H1 (cell line): ENCODE results near the gene TRMT6. TPM values are rescaled to one million over a fixed set of nuclear protein-coding genes. Genes with fewer than 3 reads are reported as not detected.

Source experiments
- BACH1 ChIP-seq: IDR thresholded peaks from 2 replicates; pipeline ENCODE4 v1.6.1; 2012; ENCODE audit warnings: low read length, improper control_type of control experiment
- CHD1 ChIP-seq: IDR thresholded peaks from 2 replicates; pipeline ENCODE4 v1.6.1; 2012; ENCODE audit warnings: low read depth, low read length, improper control_type of control experiment
- CHD7 ChIP-seq: fragments of 300-600 bp; sonication (generic); IDR thresholded peaks from 2 replicates; pipeline ENCODE4 v1.7.1; 2012; ENCODE audit warnings: low read length, moderate library complexity, mild to moderate bottlenecking, inconsistent platforms; ENCODE audit not compliant: insufficient replicate concordance
- CREB1 ChIP-seq: IDR thresholded peaks from 2 replicates; pipeline ENCODE4 v1.6.1; 2012; ENCODE audit warnings: inconsistent platforms
- FOSL1 ChIP-seq: IDR thresholded peaks from 2 replicates; pipeline ENCODE4 v1.6.1; 2011; ENCODE audit warnings: mild to moderate bottlenecking, low read depth, low read length, moderate library complexity; ENCODE audit not compliant: insufficient read depth
- HDAC6 ChIP-seq: IDR thresholded peaks from one replicate; pipeline ENCODE4 v1.7.1; 2012; ENCODE audit warnings: low read depth, mild to moderate bottlenecking, inconsistent platforms, low read length, moderate library complexity
- KDM5A ChIP-seq: fragments of 200-600 bp; IDR thresholded peaks from 2 replicates; pipeline ENCODE4 v1.7.1; 2012; ENCODE audit warnings: mild to moderate bottlenecking, low read length, inconsistent platforms, mixed read lengths
- POLR2A ChIP-seq, 2 experiments: IDR thresholded peaks; 1 replicate in 1 of 2; 2 replicates in 1 of 2; pipeline ENCODE4 v1.6.1; 2011; ENCODE audit warnings: low read depth in 2 of 2, low read length in 2 of 2, mild to moderate bottlenecking in 2 of 2; ENCODE audit errors: control extremely low read depth in 1 of 2
- RBBP5 ChIP-seq: IDR thresholded peaks from 2 replicates; pipeline ENCODE4 v1.7.1; 2012; ENCODE audit warnings: low read depth, mild to moderate bottlenecking, inconsistent platforms, low read length, moderate library complexity, borderline replicate concordance
- SIN3A ChIP-seq, 2 experiments: IDR thresholded peaks in 1 of 2; conservative IDR thresholded peaks in 1 of 2; 2 replicates each; pipeline ENCODE4 v1.6.1; 2011 to 2012; ENCODE audit warnings: low read length in 2 of 2, improper control_type of control experiment in 1 of 2, low read depth in 1 of 2, mild to moderate bottlenecking in 1 of 2
- TAF1 ChIP-seq: IDR thresholded peaks from 2 replicates; pipeline ENCODE4 v1.6.1; 2011; ENCODE audit warnings: mild to moderate bottlenecking, low read depth, low read length
- polyA plus RNA-seq, 7 experiments: library from polyadenylated mRNA; depleted of rRNA in 3 of 7; stranded (reverse) in 5 of 7; unstranded in 2 of 7; fragments of >200 nt in 5 of 7; fragments of 200-250 nt in 2 of 7; gene quantifications; 1 replicate in 5 of 7; 2 replicates in 1 of 7; 4 replicates in 1 of 7; pipeline versions ENCODE4 v1.2.1 to v1.2.3, GENCODE V29; 2011 to 2013; ENCODE audit warnings: missing spikeins in 2 of 7, mixed read lengths in 2 of 7
- total RNA-seq: library from RNA; stranded (reverse); fragmentation: NEBNext Ultra II Directional; extraction: Animal tissue kit (Norgen Biotek cat#: 25700); gene quantifications from 2 replicates; pipeline ENCODE4 v1.2.1, GENCODE V29; 2021

Gene TRMT6
- total and polyA plus RNA-seq, 2 of the 8 experiments (the other 6 are each of a cell fraction or from before 2014, with no cell fraction given), result 6.9 to 23.3 TPM

DNA sequence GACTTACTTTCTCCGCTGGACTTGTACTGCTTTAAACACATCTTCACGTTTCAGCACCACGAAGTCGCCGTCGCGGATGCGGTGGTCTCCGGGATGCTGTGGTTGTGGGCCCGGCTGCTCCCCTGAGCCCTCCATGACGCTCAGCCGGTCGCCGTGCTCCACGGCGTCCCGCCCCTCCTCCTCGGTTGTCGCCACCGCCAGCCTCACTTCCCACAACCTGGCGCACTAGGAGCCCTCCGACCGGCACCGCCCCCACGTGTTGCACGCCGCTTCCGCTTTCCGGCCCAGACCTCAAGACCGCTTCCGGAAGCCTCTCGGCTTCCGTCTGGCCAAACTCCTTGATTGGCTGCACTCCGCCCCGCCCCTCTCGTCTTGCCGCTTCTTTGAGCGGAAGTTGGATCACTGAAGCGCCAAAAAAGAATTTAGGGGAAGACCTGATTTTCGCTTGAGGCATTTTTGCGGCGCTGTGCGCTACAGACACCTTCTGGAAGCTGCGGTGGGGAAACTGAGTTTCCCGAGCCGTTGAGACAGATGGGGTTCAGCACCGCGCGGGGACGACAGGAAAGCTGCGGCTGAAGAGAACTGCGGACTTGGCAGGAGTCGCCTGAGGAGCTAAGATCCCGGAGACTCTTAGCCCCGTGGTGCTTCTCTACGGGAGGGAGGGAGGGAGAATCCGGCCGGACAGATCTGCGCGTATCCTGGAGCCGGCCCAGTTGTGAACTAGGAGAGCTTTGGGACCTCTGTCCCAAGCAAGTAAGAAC, at the start of gene TRMT6, which contains the start of gene MCM8 (continued):
- TF ChIP-seq CREB1, result peak; percentile 81
- no peak; the same call in 1 of the 2 replicates for TF ChIP-seq RBBP5
- no peak for TF ChIP-seq CHD7
- peak; percentile 79 for TF ChIP-seq TAF1
- no peak for TF ChIP-seq FOSL1
- no peak for TF ChIP-seq CHD1
- peak; percentile 61 to 73; a peak in 3 of 4 replicates for TF ChIP-seq SIN3A (conservative IDR thresholded peaks at IDR 0.05 in 1 of 2, IDR thresholded peaks at IDR 0.05 in 1 of 2; ENCODE audit: low read depth in 1 of 2, low read length in 2 of 2)
- no peak for TF ChIP-seq BACH1
- TF ChIP-seq POLR2A (IDR thresholded peaks at IDR 0.05; ENCODE audit: control extremely low read depth in 1 of 2, low read depth in 2 of 2, low read length in 2 of 2), result peak; percentile 30 to 64
- TF ChIP-seq HDAC6, result no peak
- TF ChIP-seq KDM5A, result 0 out of 2 replicates have a peak, but pooled peaks have one; percentile 38
